ENCODE measurements around the gene S100A13. TPM values are rescaled to one million over a fixed set of nuclear protein-coding genes. Genes with fewer than 3 reads are reported as not detected.

The S100A13 gene
- total and polyA plus RNA-seq, 10 of the 15 experiments (the other 5 are each of a cell fraction or from before 2014, with no cell fraction given), result 5.7 to 30.9 (median 9.1) TPM

- TF ChIP-seq E2F8 (IDR thresholded peaks at IDR 0.05; ENCODE audit: low read depth, partially characterized antibody), result no peak
Observed at GRCh38 chr1:153643816-153644215, 16.5 kb upstream of the S100A13 start (continued).

GRCh38 chr1:153643100-153643499, 15.8 kb upstream of the S100A13 start:
- H3K79me2 ChIP-seq (ENCODE audit: control insufficient read depth, insufficient read depth, low read length), result peaks cover 2% of the 10 kb centered on the region
- no peaks in the 10 kb centered on the region for H4K20me1 ChIP-seq (ENCODE audit: control insufficient read depth, insufficient read depth)
- 93% methylated on average over 11 of the region's 11 CpGs for WGBS (ENCODE audit: insufficient coverage, insufficient replicate concordance, low lambda C conversion rate, missing lambda C conversion rate)
- no peak overlapping the region for H3K9ac ChIP-seq (ENCODE audit: control insufficient read depth, insufficient read depth, low read length)
- DNase-seq (ENCODE audit: low read depth, low spot score) (no peak), FAIRE-seq (no peak), ATAC-seq (no peak)
- ChIA-PET CTCF (interaction anchor here (0.6 to 3.8 kb wide), 8 partner anchors 10 to 154 kb away, joined by 3 to 20 read pairs (median 6); partner anchors contain the start of gene S100A13), SMC1A (ENCODE audit: uncharacterized antibody, unreplicated experiment) (interaction anchor here (0.7 to 2.1 kb wide), 6 partner anchors 9 to 70 kb away, joined by 3 to 13 read pairs (median 4); partner anchors contain the start of genes CHTOP and ILF2), POLR2A (interaction anchor here (0.7 to 6.7 kb wide), 4 partner anchors 9 to 320 kb away, joined by 3 to 35 read pairs (median 4); partner anchors contain the start of genes CHTOP and SLC39A1), RAD21 (ENCODE audit: unreplicated experiment) (interaction anchor here (0.9 to 1.4 kb wide), 3 partner anchors 9 to 71 kb away, joined by 4 to 6 read pairs (median 4); partner anchors contain the start of gene CHTOP)
- H2AFZ ChIP-seq (ENCODE audit: control insufficient read depth, low read depth, low read length), result no peak overlapping the region
- in situ Hi-C loops (cut with MboI) (no loop called here), intact Hi-C loops (cut with micrococcal nuclease; ENCODE audit: unreplicated experiment) (no loop called here)
- H3K36me3 ChIP-seq (ENCODE audit: control insufficient read depth in 2 of 2, insufficient read depth in 2 of 2, low read length in 1 of 2), result peaks cover 16 to 55% of the 10 kb centered on the region in 2 experiments
- H3K9me3 ChIP-seq (replicated peaks; ENCODE audit: control insufficient read depth, insufficient read depth, low read length), result no peaks in the 10 kb centered on the region
- no peak for TF ChIP-seq USF1 (IDR thresholded peaks at IDR 0.05; ENCODE audit: borderline replicate concordance, extremely low read length, insufficient read depth, low read depth, low read length)
- no peak for TF ChIP-seq ZBED1 (IDR thresholded peaks at IDR 0.05; ENCODE audit: borderline replicate concordance)
- no peak for TF ChIP-seq HCFC1 (IDR thresholded peaks at IDR 0.05; ENCODE audit: low read length)
- TF ChIP-seq, protein P1, sequence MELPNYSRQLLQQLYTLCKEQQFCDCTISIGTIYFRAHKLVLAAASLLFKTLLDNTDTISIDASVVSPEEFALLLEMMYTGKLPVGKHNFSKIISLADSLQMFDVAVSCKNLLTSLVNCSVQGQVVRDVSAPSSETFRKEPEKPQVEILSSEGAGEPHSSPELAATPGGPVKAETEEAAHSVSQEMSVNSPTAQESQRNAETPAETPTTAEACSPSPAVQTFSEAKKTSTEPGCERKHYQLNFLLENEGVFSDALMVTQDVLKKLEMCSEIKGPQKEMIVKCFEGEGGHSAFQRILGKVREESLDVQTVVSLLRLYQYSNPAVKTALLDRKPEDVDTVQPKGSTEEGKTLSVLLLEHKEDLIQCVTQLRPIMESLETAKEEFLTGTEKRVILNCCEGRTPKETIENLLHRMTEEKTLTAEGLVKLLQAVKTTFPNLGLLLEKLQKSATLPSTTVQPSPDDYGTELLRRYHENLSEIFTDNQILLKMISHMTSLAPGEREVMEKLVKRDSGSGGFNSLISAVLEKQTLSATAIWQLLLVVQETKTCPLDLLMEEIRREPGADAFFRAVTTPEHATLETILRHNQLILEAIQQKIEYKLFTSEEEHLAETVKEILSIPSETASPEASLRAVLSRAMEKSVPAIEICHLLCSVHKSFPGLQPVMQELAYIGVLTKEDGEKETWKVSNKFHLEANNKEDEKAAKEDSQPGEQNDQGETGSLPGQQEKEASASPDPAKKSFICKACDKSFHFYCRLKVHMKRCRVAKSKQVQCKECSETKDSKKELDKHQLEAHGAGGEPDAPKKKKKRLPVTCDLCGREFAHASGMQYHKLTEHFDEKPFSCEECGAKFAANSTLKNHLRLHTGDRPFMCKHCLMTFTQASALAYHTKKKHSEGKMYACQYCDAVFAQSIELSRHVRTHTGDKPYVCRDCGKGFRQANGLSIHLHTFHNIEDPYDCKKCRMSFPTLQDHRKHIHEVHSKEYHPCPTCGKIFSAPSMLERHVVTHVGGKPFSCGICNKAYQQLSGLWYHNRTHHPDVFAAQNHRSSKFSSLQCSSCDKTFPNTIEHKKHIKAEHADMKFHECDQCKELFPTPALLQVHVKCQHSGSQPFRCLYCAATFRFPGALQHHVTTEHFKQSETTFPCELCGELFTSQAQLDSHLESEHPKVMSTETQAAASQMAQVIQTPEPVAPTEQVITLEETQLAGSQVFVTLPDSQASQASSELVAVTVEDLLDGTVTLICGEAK (IDR thresholded peaks at IDR 0.05; ENCODE audit: borderline replicate concordance), result no peak
- TF ChIP-seq RAD21 (IDR thresholded peaks at IDR 0.05; ENCODE audit: insufficient read depth, low read depth, low read length), result no peak
- TF ChIP-seq, protein P2, sequence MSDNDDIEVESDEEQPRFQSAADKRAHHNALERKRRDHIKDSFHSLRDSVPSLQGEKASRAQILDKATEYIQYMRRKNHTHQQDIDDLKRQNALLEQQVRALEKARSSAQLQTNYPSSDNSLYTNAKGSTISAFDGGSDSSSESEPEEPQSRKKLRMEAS (IDR thresholded peaks at IDR 0.05; ENCODE audit: low read depth, low read length), result no peak
- no peak for TF ChIP-seq EED (IDR thresholded peaks at IDR 0.05; ENCODE audit: low read depth)
- no peak for TF ChIP-seq RFX5 (IDR thresholded peaks at IDR 0.05; ENCODE audit: low read depth, low read length)
- TF ChIP-seq KLF5 (IDR thresholded peaks at IDR 0.05; ENCODE audit: partially characterized antibody), result no peak
- H3K4me2 ChIP-seq (ENCODE audit: control insufficient read depth, insufficient read depth), result no peak overlapping the region
- no peak overlapping the region for H3K4me3 ChIP-seq
- no peak overlapping the region for H3K27ac ChIP-seq (ENCODE audit: control insufficient read depth, insufficient read depth)
- no TSS peak for BruUV-seq (replicated peaks)
- no peaks in the 10 kb centered on the region for H3K27me3 ChIP-seq (replicated peaks in 1 of 2; ENCODE audit: control insufficient read depth in 2 of 2, insufficient read depth in 2 of 2, low read length in 1 of 2)
- H3K4me1 ChIP-seq (ENCODE audit: control insufficient read depth, insufficient read depth, low read length), result no peaks in the 10 kb centered on the region
